SK-N-SH treated with all-trans-retinoic acid at 6 μM for 48 hours (cell line): ENCODE results near the gene CYP4F12.

Experiments used
- GLIS3 ChIP-seq: fragments of 250-450 bp; sonication (Bioruptor Pico); IDR thresholded peaks from 2 replicates; pipeline ENCODE4 v1.5.0; 2020; ENCODE audit warnings: mild to moderate bottlenecking, moderate library complexity
- OSR1 ChIP-seq: fragments of 250-450 bp; sonication (Bioruptor Pico); IDR thresholded peaks from 2 replicates; pipeline ENCODE4 v1.8.0; 2022; ENCODE audit warnings: moderate library complexity, mild to moderate bottlenecking, inconsistent platforms
- SNAI2 ChIP-seq: fragments of 250-450 bp; sonication (Bioruptor Pico); IDR thresholded peaks from 2 replicates; pipeline ENCODE4 v1.5.0; 2020; ENCODE audit warnings: mild to moderate bottlenecking, moderate library complexity
- TCF4 ChIP-seq: fragments of 250-450 bp; sonication (Bioruptor Pico); IDR thresholded peaks from 2 replicates; pipeline ENCODE4 v1.8.0; 2021; ENCODE audit warnings: mild to moderate bottlenecking, moderate library complexity, borderline replicate concordance
- ZC3H10 ChIP-seq: fragments of 250-450 bp; sonication (Bioruptor Pico); IDR thresholded peaks from 2 replicates; pipeline ENCODE4 v1.5.1; 2021; ENCODE audit warnings: mild to moderate bottlenecking, moderate library complexity
- ZFP3 ChIP-seq: fragments of 250-450 bp; sonication (Bioruptor Pico); IDR thresholded peaks from 2 replicates; pipeline ENCODE4 v1.5.0; 2020; ENCODE audit warnings: mild to moderate bottlenecking, moderate library complexity
- ZFP30 ChIP-seq: fragments of 450-650 bp; formaldehyde crosslinking; IDR thresholded peaks from 2 replicates; pipeline ENCODE4 v1.5.0; 2022; ENCODE audit warnings: mild to moderate bottlenecking, moderate library complexity
- TF ChIP-seq, protein P1 (sequence below): fragments of 250-450 bp; sonication (Bioruptor Pico); IDR thresholded peaks from 2 replicates; pipeline ENCODE4 v1.8.0; 2020; ENCODE audit warnings: mild to moderate bottlenecking, moderate library complexity, borderline replicate concordance
- TF ChIP-seq, protein P2 (sequence below): fragments of 250-450 bp; sonication (Bioruptor Pico); IDR thresholded peaks from 2 replicates; pipeline ENCODE4 v1.5.0; 2020; ENCODE audit warnings: mild to moderate bottlenecking, moderate library complexity

DNA sequence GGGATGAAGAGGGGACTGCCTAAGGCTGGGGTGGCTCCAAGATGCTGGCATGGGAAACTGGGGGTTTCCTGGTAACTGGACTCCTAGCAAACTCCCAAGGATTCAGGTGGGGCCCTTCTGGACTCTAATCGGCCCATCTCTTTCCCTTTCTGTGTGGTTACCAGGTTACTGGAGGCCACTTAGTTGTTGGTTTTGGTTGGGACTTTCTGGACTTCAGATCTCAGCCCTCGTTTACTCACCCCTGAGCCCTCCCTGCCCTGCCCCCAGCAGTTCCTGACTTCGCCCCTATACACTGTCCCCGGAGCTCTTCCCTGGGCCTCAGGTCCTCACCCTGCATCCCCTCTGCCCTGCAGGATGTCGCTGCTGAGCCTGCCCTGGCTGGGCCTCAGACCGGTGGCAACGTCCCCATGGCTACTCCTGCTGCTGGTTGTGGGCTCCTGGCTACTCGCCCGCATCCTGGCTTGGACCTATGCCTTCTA is 328 bp downstream of the CYP4F12 start:
- TF ChIP-seq ZFP30 (CRISPR knock-in tag) (no peak), ZFP3 (CRISPR knock-in tag) (no peak), SNAI2 (CRISPR knock-in tag) (no peak), OSR1 (no peak), GLIS3 (CRISPR knock-in tag) (no peak), TCF4 (no peak), ZC3H10 (CRISPR knock-in tag) (no peak)
- TF ChIP-seq, protein P1, sequence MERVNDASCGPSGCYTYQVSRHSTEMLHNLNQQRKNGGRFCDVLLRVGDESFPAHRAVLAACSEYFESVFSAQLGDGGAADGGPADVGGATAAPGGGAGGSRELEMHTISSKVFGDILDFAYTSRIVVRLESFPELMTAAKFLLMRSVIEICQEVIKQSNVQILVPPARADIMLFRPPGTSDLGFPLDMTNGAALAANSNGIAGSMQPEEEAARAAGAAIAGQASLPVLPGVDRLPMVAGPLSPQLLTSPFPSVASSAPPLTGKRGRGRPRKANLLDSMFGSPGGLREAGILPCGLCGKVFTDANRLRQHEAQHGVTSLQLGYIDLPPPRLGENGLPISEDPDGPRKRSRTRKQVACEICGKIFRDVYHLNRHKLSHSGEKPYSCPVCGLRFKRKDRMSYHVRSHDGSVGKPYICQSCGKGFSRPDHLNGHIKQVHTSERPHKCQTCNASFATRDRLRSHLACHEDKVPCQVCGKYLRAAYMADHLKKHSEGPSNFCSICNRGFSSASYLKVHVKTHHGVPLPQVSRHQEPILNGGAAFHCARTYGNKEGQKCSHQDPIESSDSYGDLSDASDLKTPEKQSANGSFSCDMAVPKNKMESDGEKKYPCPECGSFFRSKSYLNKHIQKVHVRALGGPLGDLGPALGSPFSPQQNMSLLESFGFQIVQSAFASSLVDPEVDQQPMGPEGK, result no peak
- TF ChIP-seq, protein P2, sequence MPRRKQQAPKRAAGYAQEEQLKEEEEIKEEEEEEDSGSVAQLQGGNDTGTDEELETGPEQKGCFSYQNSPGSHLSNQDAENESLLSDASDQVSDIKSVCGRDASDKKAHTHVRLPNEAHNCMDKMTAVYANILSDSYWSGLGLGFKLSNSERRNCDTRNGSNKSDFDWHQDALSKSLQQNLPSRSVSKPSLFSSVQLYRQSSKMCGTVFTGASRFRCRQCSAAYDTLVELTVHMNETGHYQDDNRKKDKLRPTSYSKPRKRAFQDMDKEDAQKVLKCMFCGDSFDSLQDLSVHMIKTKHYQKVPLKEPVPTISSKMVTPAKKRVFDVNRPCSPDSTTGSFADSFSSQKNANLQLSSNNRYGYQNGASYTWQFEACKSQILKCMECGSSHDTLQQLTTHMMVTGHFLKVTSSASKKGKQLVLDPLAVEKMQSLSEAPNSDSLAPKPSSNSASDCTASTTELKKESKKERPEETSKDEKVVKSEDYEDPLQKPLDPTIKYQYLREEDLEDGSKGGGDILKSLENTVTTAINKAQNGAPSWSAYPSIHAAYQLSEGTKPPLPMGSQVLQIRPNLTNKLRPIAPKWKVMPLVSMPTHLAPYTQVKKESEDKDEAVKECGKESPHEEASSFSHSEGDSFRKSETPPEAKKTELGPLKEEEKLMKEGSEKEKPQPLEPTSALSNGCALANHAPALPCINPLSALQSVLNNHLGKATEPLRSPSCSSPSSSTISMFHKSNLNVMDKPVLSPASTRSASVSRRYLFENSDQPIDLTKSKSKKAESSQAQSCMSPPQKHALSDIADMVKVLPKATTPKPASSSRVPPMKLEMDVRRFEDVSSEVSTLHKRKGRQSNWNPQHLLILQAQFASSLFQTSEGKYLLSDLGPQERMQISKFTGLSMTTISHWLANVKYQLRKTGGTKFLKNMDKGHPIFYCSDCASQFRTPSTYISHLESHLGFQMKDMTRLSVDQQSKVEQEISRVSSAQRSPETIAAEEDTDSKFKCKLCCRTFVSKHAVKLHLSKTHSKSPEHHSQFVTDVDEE, result no peak
